ENCODE data around the gene RAB40B.
A peak's percentile ranks its signal among the peaks of the same experiment; 100 is the strongest.
"Not testable (repeated sequence)": the region's sequence is repeated elsewhere in the genome, so short reads cannot be mapped to it uniquely, and the experiment has no call there.

RAB40B gene

DNA sequence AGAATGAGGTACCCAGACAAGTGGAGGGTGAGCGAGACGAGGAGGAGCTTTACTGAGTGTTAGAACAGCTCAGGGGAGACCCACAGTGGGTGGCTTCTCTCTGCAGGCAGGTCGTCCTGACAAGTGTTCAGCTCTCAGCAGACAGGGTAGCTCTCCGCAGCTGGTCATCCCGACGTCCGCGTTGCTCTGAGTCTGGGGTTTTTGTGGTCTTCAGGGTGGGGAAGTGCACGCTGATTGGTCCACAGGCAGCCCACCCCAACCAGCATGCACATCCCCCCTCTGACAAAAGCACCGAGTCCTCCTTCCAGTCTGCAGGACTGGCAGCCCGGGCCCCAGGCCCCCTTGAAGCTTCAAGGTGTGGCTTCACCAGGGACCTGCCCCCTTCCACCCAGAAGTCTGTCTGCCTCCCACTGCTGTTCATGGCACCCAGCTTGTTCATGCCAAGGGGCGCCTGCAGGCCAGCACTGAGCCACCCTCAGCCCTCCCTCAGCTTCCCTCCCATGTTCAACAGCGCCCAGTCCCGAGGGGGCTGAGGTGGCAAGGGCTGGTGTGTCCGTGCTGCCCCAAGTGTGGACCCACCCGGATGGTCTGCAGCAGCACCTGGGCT lies 30.4 kb downstream of the RAB40B start:
- no peak for DNase-seq (ENCODE audit: low spot score)

DNA sequence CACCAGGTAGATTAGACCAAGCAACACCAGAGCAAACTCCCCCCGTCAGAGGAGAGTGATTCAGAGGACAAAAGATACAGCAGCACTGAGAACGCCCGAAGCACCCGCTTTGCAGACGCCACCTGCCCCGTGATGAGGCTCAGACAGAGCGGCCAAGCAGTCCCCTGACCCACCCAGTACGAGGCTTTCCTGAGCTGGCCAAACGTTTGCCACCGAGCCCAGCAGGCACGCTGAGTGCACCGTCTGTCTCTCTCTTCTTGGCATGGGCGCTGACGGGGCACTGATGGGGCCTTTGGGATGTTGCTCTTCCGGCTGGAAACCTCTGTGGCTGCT lies 30.9 kb downstream of the RAB40B start:
- DNase-seq (ENCODE audit: low spot score): no peak

DNA sequence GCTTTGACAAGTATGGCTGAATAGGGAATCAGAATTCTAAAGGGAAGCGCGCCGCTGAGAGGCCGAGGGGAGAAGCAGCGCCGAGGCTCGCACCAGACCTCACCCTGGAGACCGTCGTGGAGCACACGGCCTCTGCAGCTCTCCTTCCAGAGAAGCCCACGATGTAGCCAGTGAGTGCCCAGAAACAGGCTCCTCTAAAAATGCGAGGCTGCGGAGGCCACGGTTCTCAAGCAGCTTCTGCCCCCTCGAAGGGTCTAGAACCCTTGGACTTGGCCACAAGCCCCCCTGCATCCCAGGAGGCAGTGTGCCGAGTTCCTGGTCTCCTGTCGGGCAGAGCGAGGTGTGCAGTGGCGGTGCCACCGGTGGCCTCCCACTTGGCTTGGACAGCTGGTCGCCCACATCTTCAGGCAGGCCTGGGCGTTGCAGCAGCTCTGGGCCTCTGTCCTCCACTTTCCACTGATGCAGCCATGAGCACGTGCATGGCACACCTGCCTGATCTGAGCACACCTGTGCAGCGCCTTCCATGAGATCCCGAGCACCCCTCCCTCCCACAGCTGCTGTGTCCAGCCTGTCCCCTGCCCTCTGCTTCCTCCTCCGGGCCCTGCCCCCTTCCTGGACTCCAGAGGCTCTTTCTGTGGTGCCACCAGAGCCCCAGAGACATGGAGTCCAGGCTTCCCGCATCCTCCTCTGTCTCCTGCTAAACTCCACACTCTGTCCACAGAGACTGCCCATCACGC lies 31.4 kb downstream of the RAB40B start:
- no peak for DNase-seq (ENCODE audit: low spot score)

DNA sequence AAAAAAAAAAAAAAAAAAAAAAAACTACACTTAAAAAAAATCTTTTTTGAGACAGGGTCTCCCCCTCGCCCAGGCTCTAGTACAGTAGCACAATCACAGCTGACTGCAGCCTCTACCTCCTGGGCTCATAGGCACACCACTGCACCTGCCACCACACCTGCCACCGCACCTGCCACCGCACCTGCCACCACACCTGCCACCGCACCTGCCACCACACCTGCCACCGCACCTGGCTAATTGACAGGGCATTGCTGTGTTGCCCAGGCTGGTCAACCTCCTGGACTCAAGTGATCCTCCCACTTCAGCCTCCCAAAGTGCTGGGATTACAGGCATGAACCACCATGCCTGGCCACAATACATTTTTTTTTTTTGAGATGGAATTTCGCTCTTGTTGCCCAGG lies 32.6 kb downstream of the RAB40B start:
- DNase-seq (ENCODE audit: low spot score): no peak

DNA sequence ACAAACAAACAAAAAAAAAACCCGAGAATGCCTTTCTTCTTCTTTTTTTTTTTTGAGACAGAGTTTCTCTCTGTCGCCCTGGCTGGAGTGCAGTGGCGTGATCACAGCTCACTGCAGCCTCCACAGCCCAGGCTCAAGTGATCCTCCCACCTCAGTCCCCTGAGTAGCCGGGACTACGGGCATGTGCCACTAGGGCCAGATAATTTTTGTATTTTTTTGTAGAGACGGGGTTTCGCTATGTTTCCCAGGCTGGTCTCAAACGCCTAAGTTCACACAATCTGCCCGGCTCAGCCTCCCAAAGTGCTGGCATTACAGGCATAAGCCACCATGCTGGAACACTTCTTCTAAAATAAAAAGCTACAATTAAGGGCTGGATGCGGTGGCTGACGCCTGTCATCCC lies 33.3 kb downstream of the RAB40B start:
- DNase-seq (ENCODE audit: low spot score): no peak

DNA sequence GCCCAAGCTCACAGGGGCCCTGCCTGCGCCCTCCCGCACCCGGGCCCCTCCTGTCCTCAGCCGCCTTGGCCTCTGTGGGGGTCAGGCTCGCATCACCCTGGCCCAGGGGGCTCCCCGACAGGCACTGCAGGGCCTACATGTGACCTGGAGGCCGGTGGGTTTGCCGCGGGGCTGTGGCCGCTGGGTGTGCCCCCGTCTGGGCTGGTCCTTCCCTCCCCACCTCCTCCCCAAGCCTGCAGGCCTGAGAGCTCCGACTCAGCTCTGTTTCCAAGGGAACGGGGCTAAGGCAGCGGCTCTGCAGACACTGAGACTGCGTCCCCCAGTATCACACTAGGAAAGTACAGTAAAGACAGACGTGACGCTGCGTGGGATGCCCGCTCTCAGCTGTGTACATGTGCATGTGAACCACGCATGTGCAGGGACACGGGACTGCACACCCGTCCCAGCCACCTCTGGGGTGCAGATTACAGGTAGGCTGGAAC lies 33.8 kb downstream of the RAB40B start:
- DNase-seq (ENCODE audit: low spot score): peak; percentile 68

DNA sequence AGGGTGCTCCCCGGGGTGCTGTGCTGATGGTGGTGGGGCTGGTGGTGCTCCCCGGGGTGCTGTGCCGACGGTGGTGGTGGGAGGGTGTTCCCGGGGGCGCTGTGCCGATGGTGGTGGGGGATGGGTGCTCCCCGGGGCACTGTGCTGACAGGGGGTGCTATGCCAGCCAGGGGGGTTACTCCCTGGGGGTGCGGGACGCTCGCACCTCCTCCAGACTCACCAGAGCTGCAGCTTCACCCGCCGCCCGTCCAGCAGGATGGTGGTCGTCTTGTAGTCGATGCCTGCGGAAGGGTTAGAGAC lies 34.3 kb downstream of the RAB40B start:
- no peak for DNase-seq (ENCODE audit: low spot score)

DNA sequence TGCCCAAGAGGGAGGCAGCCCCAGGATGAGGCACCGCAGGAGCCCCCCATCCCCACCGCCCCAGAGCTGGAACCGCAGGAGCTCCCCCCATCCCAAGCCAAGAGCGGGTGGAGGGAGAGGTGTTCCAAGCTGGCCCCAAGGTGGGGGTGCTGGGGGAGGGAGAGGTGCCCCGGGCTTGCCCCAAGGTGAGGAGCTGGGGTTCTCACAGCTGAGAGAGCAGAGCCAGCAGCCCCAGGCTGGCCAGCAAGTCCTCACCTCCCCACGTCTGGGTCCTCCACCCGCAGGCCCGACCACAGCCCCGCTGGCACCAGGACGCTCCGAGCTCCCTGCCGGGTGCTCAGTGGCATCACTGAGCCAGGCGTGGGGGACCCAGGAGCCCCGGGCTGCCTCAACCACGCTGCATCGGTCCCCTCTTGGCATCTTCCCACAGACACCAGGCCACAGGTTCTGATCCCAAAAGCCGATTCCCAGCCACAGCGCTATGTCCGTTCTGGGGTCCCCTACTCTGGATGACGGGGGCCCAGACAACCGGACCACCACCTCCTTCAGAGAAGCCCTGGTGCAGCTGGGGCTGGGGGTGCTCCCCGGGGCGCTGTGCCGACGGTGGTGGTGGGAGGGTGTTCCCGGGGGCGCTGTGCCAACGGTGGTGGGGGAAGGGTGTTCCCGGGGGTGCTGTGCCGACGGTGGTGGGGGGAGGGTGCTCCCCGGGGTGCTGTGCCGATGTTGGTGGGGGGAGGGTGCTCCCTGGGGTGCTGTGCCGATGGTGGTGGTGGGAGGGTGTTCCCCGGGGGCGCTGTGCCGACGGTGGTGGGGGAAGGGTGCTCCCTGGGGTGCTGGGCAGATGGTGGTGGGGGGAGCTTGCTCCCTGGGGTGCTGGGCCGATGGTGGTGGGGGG lies 34.9 kb downstream of the RAB40B start:
- DNase-seq (ENCODE audit: low spot score): no peak

DNA sequence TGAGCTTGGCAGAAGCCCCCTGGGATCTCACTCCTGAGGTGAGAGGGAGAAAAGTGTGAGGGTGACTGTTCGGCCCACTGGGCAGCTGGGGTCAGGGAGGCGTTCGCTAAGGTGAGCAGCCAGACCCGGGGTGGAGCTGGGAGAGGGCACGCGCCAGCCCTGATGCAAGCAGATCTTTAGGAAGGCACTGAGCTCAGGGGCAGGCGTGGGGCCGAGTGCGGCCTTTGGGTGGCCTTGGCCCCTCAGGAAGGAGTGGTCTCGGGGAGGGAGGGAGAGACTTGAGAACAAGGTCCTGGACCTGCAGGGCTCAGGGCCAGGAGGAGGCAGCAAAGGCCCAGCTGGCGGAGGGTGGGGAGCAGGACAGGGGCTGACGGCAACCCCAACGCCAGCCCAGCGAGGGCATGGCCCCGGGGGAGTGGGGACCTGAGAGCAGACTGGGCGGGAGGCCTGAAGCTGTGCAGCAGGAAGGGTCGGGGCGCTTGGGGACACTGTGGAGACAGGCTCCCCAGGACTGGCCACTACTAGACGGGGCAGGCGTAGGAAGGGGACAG lies 35.7 kb downstream of the RAB40B start:
- DNase-seq (ENCODE audit: low spot score): no peak

DNA sequence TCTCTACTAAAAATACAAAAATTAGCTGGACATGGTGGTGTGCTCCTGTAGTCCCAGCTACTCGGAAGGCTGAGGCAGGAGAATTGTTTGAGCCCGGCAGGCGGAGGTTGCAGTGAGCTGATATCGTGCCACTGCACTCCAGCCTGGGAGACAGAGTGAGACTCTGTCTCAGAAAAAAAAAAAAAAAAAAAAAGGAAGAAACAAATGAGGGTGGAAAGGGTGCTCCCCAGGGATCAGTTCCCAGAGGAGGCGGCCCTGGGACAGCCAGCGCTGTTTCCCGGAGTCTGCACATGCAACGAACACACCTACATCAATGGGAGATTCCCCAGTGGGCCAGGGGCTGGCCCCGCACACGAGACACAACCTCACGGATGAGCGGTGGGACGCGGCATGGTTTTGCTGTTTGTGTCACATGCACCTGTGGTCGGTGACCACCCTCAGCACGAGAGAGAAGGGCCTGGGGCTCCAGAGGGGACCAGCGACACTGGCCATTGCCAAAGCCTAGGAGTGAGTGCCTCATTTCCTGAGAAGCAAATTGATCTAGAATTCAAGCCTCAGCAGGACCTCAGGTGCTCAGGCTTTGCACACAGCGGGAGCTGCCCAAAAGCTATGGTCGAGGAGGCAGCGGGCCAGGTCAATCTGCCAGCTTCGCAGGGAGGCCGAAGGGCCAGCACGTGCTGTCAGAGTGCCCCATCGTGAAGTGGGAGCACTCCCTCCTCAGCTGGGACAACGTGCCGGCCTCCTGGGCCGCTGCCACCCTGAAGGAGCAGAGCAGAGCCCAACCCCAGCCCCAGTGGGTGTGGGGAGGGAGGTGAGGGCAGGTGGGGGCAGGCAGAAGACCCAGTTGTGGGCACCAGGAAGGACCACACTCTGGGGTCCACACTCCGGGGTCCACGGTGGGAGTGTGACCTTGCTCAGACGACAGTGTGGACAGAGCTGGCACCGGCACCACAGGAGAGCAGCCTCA lies 36.5 kb downstream of the RAB40B start:
- no peak for DNase-seq (ENCODE audit: low spot score)

DNA sequence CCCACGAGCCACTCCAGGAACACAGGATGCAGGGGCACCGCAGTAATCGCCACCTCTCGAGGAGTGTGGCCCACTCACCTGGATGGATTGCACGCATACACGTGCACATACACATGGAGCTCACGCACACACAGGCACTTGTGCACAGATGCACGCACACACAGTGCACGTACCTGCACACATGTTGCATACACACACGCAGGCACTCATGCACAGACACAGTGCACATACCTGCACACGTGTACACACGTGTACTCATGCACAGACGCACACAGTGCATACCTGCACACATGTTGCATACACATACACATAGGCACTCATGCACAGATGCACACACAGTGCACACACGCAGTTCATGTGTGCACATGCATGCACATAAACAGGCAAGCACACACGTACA lies 38.6 kb downstream of the RAB40B start:
- DNase-seq (ENCODE audit: low spot score): no peak

DNA sequence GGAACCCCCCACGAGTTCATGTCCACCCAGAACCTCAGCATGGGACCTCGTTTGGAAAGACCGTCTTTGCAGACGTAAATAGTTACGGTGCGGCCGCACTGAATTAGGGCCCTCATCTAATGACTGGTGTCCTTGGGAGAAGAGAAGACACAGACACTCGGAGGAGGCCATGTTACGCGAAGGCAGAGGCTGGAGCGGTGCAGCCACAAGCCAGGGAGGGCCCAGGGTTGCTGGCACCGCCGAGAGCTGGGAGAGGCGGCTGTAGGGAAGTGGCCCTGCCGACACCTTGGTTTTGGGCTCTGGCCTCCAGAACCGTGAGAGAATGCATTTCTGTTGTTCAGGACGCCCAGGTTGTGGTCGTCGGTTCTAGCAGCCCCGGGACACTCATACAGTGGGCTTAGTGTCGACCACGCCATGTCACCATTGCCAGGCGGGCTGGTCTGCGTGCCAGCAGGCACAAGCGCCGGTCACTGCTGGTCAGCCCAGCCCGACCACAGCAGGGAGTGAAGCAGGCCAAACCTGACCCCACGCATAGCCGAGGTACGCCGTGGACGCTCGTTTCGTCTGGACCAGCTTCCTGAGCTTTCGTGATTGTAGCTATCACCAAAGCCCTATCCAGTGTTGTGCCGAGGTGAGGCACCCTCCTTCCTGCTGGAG lies 39.6 kb downstream of the RAB40B start:
- no peak for DNase-seq (ENCODE audit: low spot score)

DNA sequence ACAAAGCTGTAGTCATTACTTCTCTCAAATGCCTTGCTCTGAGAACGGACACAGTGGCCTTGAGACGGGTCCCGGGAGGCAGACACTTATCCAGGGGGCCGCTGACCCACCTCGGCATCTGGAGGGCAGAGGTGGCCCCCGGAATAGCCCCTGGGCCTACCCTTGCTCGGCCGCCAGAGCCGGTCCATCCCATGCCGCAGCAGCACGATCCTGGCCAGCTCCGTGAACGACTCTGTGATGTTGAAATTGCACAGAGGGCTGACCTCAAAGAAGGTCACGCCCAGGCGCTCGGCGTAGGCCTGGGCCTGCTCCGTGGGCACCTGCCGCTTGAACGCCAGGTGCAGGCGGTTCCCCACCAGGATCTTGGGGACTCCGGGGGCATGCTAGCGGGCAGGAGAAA lies 40.2 kb downstream of the RAB40B start:
- no peak for DNase-seq (ENCODE audit: low spot score)

DNA sequence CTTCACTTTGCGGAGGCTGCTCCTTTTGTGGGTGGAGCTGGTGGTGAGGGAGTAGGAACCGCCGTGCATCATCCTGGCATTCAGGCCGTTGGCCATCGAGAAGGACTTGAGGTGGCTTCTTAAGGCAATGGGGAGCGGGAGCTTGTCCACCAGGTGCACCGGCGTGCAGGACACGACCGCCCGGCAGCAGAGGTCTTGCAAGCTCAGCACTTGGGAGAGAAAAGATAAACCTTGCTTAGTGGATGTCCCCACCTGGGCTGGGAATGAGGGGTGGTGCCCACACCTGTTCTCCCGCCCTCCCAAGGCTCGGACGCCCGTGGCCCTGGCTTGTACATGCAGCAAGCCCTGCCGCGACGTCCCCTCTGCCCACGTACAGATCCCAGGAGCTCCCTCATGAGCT lies 40.6 kb downstream of the RAB40B start:
- no peak for DNase-seq (ENCODE audit: low spot score)

DNA sequence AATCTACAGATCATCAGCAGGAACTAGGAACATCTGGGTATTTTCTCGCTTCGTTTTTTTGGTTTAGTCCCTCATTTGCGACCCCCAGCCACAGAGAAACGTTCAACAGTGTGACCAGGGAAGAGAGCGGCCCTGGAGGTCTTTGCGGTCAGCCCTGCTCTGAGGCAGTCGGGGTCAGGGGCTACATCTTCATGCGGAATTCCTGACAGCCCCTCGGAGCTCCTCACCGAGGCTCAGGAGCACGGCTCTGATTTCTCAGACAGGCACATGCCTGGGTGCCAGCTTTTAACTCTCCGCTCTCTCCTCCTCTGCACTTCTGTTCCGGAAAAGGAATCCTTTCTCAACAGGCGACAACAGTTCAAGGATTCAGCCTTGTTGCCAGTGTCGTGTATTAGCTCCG lies 42.2 kb downstream of the RAB40B start:
- DNase-seq (ENCODE audit: low spot score): no peak

DNA sequence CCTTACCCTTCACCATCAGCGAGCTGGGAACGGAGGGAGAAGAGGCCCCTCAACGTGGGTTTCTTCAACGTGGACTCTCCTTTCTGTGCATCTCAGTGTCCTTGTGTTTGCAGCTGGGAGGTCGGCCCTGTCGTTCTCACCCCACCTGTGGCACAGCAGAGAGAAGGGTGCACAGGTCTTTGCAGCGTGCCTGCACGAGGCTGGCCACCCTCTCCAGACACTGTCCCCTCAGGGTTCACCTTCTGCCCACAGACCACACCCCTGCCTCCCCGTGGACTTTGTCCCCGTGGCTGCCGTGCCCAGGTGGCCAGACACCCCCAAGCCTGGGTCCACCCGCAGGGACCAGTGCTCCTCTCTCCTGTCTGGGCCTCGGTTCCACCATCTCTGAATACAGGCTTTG lies 43.0 kb downstream of the RAB40B start:
- DNase-seq (ENCODE audit: low spot score): no peak

DNA sequence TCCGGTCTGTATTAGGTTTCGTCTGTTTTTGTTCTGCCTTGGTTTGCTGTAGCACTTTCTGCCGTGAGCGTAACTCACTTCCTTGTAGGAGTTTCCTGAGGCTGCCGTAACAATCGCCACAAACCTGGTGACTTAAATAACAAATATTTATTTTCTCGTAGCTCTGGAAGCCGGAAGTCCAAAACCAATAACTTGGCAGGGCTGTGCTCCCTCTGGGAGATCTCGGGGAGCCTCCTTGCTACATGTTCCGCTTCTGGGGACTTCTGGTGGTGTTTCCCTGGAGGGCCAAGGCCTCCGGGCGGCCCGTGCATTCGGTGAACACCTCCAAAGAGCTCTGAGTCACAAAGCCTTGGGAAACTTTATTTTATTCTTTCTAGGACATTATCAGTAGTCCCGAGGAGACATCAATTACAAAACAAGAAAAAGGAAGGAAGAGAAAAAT lies 43.4 kb downstream of the RAB40B start:
- DNase-seq (ENCODE audit: low spot score): no peak

DNA sequence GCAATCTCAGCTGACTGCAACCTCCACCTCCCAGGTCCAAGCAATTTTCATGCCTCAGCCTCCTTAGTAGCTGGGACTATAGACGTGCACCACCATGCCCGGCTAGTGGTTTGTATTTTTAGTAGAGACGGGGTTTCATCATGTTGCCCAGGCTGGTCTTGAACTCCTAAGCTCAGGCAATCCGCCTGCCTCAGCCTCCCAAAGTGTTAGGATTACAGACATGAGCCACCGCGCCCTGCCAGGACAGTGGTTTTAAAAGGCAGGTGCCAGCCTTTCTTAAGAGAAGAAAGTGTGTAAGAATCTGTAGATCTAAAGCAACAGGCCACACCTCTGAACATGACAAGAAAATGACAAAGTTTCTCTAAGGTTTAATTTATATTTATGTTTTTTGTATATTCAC lies 43.9 kb downstream of the RAB40B start:
- DNase-seq (ENCODE audit: low spot score): not testable (repeated sequence)

DNA sequence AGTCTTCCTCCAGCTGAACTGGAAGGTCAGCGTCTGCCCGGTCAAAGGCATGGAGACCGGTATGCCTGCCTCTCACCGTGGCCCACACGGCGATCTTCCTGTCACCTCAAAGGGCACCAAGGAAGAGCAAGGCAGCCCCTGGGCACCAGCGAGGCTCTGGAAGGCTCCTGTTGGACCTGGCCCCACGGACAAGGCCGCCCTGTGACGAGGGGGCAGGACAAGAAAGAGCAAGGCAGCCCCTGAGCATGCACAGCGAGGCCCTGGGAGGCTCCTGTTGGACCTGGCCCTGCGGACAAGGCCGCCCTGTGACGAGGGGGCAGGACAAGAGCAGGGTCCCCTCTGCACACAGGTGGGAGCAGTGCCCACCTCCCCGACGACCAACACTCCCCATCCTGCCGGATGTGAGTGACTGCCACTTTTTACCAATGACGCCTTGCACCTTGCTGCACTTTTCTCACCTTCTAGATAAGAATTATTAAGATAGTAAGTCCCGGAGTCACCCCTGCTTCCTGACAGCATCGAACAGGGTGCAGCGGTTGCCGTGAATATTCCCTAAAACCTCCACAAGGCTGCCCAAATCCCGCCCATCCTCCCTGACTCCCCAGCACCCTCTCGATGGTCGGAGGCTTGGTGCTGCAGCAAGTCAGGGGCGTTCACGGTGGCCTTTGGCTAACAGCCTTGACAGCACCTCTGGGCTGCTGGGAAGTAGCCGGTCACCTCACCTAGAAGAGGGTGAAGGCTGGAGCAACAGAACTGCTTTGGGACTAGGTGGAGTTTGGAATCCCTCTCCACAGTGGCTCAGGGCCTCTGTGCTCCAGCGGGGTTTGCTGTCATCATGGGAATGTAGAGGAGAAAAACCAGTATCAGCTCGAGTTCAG lies 44.6 kb downstream of the RAB40B start:
- DNase-seq (ENCODE audit: low spot score): no peak

DNA sequence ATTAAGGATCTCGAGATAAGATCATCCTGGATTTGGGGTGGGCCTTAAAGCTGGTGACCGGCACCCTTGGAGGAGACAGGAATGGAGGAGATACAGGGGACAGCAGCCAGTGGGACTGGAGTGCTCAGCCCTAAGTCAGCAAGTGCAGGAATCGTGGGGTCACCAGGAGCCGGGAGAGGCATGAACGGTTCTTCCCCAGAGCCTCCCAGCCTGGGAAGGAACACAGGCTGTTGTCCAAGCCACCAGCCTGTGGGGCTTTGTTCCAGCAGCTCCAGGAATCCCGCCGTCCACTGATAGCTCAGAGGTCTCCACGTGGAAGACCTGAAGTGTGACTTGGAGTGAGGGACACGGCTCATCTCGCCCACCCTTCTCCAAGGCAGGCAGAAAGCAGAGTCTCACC lies 47.8 kb downstream of the RAB40B start:
- DNase-seq (ENCODE audit: low spot score): no peak

Measured in SK-N-DZ (cell line).